Progenitor cell of endocrine pancreas (in vitro differentiated cells): ENCODE results near the gene CLIC1. TPM values are rescaled to one million over a fixed set of nuclear protein-coding genes. Genes with fewer than 3 reads are reported as not detected.
A peak's percentile ranks its signal among the peaks of the same experiment; 100 is the strongest.

ENCODE experiments used
- DNase-seq: peaks from one replicate; pipeline ENCODE4 v3.0.0; 2021; ENCODE audit warnings: low spot score; ENCODE audit not compliant: unreplicated experiment
- H3K27ac Mint-ChIP-seq: 2 replicates; pipeline ENCODE4 v1.8.0; 2021; ENCODE audit warnings: mild to moderate bottlenecking, moderate library complexity, mixed read lengths
- H3K27me3 Mint-ChIP-seq: 2 replicates; pipeline ENCODE4 v1.8.0; 2021; ENCODE audit warnings: mixed read lengths
- H3K36me3 Mint-ChIP-seq: 2 replicates; pipeline ENCODE4 v1.8.0; 2022; ENCODE audit warnings: mixed read lengths; ENCODE audit not compliant: insufficient read depth
- H3K4me1 Mint-ChIP-seq: 2 replicates; pipeline ENCODE4 v1.8.0; 2021; ENCODE audit warnings: low read depth, mixed read lengths
- H3K4me3 Mint-ChIP-seq: 2 replicates; pipeline ENCODE4 v1.8.0; 2021; ENCODE audit warnings: low read depth, mild to moderate bottlenecking, moderate library complexity, mixed read lengths
- H3K9me3 Mint-ChIP-seq: 2 replicates; pipeline ENCODE4 v1.8.0; 2021; ENCODE audit warnings: low read depth, mixed read lengths
- CTCF ChIP-seq: fragments of 200-600 bp; sonication (generic); IDR thresholded peaks from one replicate; pipeline ENCODE4 v1.5.0; 2021; ENCODE audit warnings: antibody characterized with exemption, mild to moderate bottlenecking; ENCODE audit not compliant: unreplicated experiment
- total RNA-seq: library from RNA; stranded (reverse); gene quantifications from 2 replicates; pipeline ENCODE4 v1.2.1, GENCODE V29; 2021

Gene CLIC1
- total RNA-seq, 1 donor from 2014 or later: 275 TPM

GRCh38 chr6:31719001-31719400, 17.3 kb downstream of the CLIC1 start:
- TF ChIP-seq CTCF: no peak

DNA sequence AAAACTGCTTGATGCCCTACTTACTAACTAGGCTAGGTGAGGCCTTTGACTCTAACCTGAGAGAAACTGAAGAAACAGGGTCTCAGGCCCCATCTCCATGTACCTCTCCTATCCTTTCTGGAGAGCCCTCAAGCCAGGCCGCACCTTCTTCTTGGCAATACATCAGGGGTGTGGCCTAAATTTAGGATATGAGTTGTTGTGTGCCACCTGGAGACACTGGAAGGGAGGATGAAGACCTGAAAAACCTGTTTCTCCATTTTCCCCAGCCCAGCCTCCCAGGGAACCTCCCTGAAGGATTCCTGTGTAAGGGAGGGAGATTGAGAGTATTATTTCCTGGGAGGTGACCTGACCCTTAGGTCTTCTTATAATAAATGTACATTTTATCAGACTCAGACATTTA, 18.1 kb downstream of the CLIC1 start:
- TF ChIP-seq CTCF: no peak
- no peaks in the 10 kb centered on the region for H3K36me3 Mint-ChIP-seq
- H3K27ac Mint-ChIP-seq: peak overlapping the region; percentile 65
- no peaks in the 10 kb centered on the region for H3K9me3 Mint-ChIP-seq
- peaks cover 26% of the 10 kb centered on the region for H3K4me1 Mint-ChIP-seq
- H3K4me3 Mint-ChIP-seq: no peak overlapping the region
- peaks cover under 1% of the 10 kb centered on the region for H3K27me3 Mint-ChIP-seq
- DNase-seq: no peak

More at GRCh38 chr6:31719001-31719400, 17.3 kb downstream of the CLIC1 start:
- Mint-ChIP-seq H3K4me3 (no peak overlapping the region), H3K27me3 (no peaks in the 10 kb centered on the region), H3K27ac (peak overlapping the region; percentile 65), H3K9me3 (no peaks in the 10 kb centered on the region), H3K36me3 (peaks cover under 1% of the 10 kb centered on the region), H3K4me1 (peaks cover 22% of the 10 kb centered on the region)
- no peak for DNase-seq

DNA sequence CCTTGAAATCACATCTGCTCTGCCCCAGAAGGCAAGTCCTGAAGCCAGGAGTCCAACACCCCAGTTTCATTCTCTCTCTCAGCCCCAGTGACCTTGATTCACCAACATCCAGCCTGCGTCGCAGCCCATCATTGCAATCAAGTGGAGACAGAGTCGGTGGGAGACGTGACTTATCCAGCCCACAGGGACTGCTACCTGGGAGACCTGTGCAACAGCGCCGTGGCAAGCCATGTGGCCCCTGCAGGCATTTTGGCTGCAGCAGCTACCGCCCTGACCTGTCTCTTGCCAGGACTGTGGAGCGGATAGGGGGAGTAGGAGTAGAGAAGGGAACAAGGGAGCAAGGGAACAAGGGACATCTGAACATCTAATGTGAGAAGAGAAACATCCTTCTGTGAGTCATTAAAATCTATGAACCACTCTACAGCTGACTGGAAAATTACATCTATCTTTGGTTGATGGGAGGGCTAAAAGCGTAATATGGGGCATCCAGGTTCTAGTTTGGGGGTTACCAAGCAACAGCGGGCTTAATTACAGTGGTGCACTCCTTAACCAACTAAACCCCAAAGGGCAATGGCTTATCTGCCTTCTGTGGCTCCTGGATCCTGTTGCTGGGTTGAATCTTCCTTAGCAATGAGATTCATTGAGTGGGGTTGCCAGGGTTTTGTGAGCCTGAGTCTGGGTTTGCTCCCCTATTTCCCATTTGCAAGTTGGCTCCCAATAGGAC, 18.7 kb downstream of the CLIC1 start:
- no peak overlapping the region for H3K4me3 Mint-ChIP-seq
- H3K27me3 Mint-ChIP-seq: peaks cover 5% of the 10 kb centered on the region
- H3K9me3 Mint-ChIP-seq: no peaks in the 10 kb centered on the region
- H3K36me3 Mint-ChIP-seq: no peaks in the 10 kb centered on the region
- peak; percentile 34 for DNase-seq
- H3K4me1 Mint-ChIP-seq: peaks cover 30% of the 10 kb centered on the region
- TF ChIP-seq CTCF: peak; percentile 57
- no peak overlapping the region for H3K27ac Mint-ChIP-seq

DNA sequence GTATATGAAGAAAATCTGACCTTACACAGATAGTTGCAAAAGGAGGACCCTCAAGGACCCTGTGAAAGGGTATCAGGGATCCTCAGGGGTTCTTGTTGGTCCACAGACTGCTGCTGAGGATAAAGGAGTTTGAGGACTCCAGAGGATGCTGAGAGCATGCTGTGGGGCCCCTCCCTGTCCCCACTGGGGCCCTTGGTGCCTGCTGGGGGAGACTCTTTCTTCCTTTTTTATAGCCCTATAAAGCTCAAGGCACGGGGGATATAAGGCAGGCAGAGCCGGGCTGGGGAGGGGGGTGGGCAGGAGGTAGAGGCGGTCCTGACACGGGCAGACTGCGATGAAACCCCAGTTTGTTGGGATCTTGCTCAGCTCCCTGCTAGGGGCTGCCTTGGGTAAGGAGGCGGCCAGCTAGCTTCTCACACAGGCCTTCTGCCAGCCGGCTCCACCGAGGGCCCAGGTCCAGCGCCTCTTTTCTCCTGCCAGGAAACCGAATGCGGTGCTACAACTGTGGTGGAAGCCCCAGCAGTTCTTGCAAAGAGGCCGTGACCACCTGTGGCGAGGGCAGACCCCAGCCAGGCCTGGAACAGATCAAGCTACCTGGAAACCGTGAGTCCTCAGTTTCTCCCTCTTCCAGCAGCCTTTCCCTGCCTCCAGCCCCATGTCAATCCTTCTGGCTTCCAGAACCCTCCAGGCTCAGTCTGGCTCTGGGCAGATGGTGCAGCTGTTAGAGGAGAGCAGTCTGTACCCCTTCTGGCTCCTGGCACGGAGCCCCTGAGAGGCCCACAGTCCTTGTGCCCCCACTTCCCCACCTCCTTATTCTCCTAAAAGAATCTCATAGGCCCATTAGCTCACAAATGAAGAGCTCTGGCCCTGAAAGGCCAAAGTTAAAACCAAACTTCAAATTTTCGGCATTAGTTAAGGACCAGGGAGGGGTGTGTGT, 21.0 kb downstream of the CLIC1 start, which contains the start of gene LY6G6D:
Gene LY6G6D (plus strand): TSS at position 327 of the 937 bp plus-strand sequence. CDS start 8 bp downstream, at position 335.
- DNase-seq: no peak

More for the DNA sequence above, 21.0 kb downstream of the CLIC1 start, which contains the start of gene LY6G6D:
- TF ChIP-seq CTCF: no peak
- Mint-ChIP-seq H3K27ac (peak within 1 kb of the TSS; percentile 88), H3K27me3 (peaks cover 11% of the 10 kb centered on the region), H3K9me3 (no peaks in the 10 kb centered on the region), H3K36me3 (no peaks in the 10 kb centered on the region), H3K4me1 (peaks cover 32% of the 10 kb centered on the region), H3K4me3 (no peak within 1 kb of the TSS)
